Activated CD8-positive, alpha-beta T cell treated with anti-CD3 and anti-CD28 coated beads for 36 hours (primary cell): Measurements from ENCODE around the gene DHX57. TPM values are rescaled to one million over a fixed set of nuclear protein-coding genes. Genes with fewer than 3 reads are reported as not detected.

Experiments
- ATAC-seq: fragments of 200-7000 bp; cut with Tn5 transposase; one replicate; pipeline ENCODE4 v1.10.0; 2021; ENCODE audit warnings: mild to moderate bottlenecking, moderate library complexity
- CTCF ChIA-PET: fragments of 350-600 bp; sonication (Branson Sonifier 250); formaldehyde crosslinking; loops from one replicate; lab custom pipeline; 2021; ENCODE audit warnings: antibody characterized with exemption; lab: Charles Lee
- POLR2A ChIA-PET: fragments of 350-600 bp; sonication (Branson Sonifier 250); formaldehyde crosslinking; loops from one replicate; lab custom pipeline; 2021; ENCODE audit warnings: antibody characterized with exemption; lab: Charles Lee
- DNase-seq: peaks from one replicate; pipeline ENCODE4 v3.0.0-alpha.2; 2020
- H3K27ac Mint-ChIP-seq: one replicate; pipeline ENCODE4 v1.8.0; 2021; ENCODE audit warnings: mild to moderate bottlenecking, mixed read lengths
- H3K27me3 Mint-ChIP-seq: one replicate; pipeline ENCODE4 v1.8.0; 2021; ENCODE audit warnings: mixed read lengths
- H3K36me3 Mint-ChIP-seq: one replicate; pipeline ENCODE4 v1.8.0; 2021; ENCODE audit warnings: low read depth, mixed read lengths
- H3K4me1 Mint-ChIP-seq: one replicate; pipeline ENCODE4 v1.8.0; 2021; ENCODE audit warnings: low read depth, mixed read lengths
- H3K4me3 Mint-ChIP-seq: one replicate; pipeline ENCODE4 v1.8.0; 2021; ENCODE audit warnings: mild to moderate bottlenecking, moderate library complexity, mixed read lengths
- H3K9me3 Mint-ChIP-seq: one replicate; pipeline ENCODE4 v1.8.0; 2021; ENCODE audit warnings: mixed read lengths
- intact Hi-C: fragments of 100-400 bp; cut with micrococcal nuclease; formaldehyde crosslinking; loops from one replicate; pipeline ENCODE4 v1.10.0; 2022
- total RNA-seq, 2 experiments: library from RNA; stranded (reverse); gene quantifications; one replicate each; pipeline ENCODE4 v1.2.3, GENCODE V29; 2021
- TF ChIP-seq, protein P1 (sequence below): fragments of 200-600 bp; IDR thresholded peaks from one replicate; pipeline ENCODE4 v1.8.0; 2022; ENCODE audit warnings: antibody characterized with exemption, mild to moderate bottlenecking

Gene DHX57
- total RNA-seq, 2 experiments from 2014 or later = 12.9 to 15.2 TPM

DNA sequence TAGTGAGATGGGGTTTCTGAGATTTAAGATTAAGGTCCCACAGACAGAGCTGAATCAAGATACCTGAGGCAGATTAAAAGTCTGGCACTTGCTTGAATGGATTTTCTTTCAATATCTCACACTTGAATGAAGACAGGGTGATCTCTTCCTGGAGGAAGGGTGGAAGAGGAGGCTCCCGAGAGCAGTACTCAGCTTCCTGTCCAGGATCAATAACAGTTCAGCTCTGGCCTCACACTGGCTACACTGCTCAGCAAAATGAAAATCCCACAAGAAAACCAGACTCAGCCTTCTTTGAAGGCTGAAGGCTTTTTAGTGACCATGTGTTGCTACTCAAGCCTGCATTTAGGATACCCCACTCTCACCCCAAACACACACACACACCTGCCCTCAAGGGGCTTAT lies 25.0 kb upstream of the DHX57 start:
- Mint-ChIP-seq H3K27ac (no peak overlapping the region), H3K4me1 (no peaks in the 10 kb centered on the region), H3K9me3 (no peaks in the 10 kb centered on the region), H3K27me3 (no peaks in the 10 kb centered on the region), H3K4me3 (no peak overlapping the region), H3K36me3 (no peaks in the 10 kb centered on the region)
- intact Hi-C loops = no loop called here
- TF ChIP-seq, protein P1, sequence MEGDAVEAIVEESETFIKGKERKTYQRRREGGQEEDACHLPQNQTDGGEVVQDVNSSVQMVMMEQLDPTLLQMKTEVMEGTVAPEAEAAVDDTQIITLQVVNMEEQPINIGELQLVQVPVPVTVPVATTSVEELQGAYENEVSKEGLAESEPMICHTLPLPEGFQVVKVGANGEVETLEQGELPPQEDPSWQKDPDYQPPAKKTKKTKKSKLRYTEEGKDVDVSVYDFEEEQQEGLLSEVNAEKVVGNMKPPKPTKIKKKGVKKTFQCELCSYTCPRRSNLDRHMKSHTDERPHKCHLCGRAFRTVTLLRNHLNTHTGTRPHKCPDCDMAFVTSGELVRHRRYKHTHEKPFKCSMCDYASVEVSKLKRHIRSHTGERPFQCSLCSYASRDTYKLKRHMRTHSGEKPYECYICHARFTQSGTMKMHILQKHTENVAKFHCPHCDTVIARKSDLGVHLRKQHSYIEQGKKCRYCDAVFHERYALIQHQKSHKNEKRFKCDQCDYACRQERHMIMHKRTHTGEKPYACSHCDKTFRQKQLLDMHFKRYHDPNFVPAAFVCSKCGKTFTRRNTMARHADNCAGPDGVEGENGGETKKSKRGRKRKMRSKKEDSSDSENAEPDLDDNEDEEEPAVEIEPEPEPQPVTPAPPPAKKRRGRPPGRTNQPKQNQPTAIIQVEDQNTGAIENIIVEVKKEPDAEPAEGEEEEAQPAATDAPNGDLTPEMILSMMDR = no peak
- DNase-seq (no peak), ATAC-seq (no peak)
- CTCF ChIA-PET = interaction anchor here (0.9 to 2.8 kb wide), 2 partner anchors 26 to 46 kb away, joined by 3 to 10 read pairs; no protein-coding TSS in a partner anchor
- POLR2A ChIA-PET = no interaction called here

- TF ChIP-seq, protein P1 = no peak
- intact Hi-C loops = no loop called here
- Mint-ChIP-seq H3K36me3 (no peaks in the 10 kb centered on the region), H3K4me3 (no peak overlapping the region), H3K9me3 (no peaks in the 10 kb centered on the region), H3K27me3 (no peaks in the 10 kb centered on the region), H3K27ac (no peak overlapping the region), H3K4me1 (no peaks in the 10 kb centered on the region)
- DNase-seq = no peak
- no peak for ATAC-seq
- ChIA-PET POLR2A (no interaction called here), CTCF (no interaction called here)
Measured at GRCh38 chr2:38898256-38898655, 22.5 kb upstream of the DHX57 start.

- ChIA-PET CTCF (no interaction called here), POLR2A (no interaction called here)
- intact Hi-C loops = no loop called here
- H3K4me3 Mint-ChIP-seq = no peak overlapping the region
- ATAC-seq (peak; percentile 60), DNase-seq (no peak)
- no peaks in the 10 kb centered on the region for H3K9me3 Mint-ChIP-seq
- TF ChIP-seq, protein P1 = no peak
- H3K4me1 Mint-ChIP-seq = peaks cover 2% of the 10 kb centered on the region
- H3K27ac Mint-ChIP-seq = no peak overlapping the region
- no peaks in the 10 kb centered on the region for H3K36me3 Mint-ChIP-seq
- H3K27me3 Mint-ChIP-seq = no peaks in the 10 kb centered on the region
Measured at GRCh38 chr2:38892819-38893218, 17.1 kb upstream of the DHX57 start.

DNA sequence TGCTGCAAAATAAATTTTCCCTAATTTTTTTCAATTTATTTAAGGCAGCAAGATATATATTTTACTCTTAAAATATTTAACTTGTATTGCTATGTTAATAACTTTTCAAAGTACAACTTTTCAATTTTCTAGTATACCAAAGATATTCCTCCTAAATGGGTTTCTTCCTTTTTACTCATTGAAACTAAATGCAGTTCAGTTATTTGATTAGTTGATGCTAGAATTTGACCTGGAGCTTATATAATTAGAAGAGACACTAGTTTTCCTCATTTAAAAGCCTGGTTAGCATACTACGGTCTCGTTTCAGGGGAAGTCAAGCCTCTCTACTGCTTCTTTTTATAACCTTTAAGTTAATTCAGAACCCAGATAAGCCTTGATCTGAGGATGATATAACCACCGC lies 13.8 kb upstream of the DHX57 start, which contains the start of gene ARHGEF33:
Gene ARHGEF33 (plus strand): TSS at position 301 of the 400 bp plus-strand sequence. CDS start 29,573 bp downstream, outside the sequence.
- intact Hi-C loops = no loop called here
- ChIA-PET POLR2A (no interaction called here), CTCF (interaction anchor here (1.1 kb wide), 1 partner anchor 58 kb away, joined by 3 read pairs; no protein-coding TSS in a partner anchor)
- Mint-ChIP-seq H3K9me3 (no peaks in the 10 kb centered on the region), H3K36me3 (no peaks in the 10 kb centered on the region), H3K27me3 (no peaks in the 10 kb centered on the region), H3K4me1 (peaks cover 2% of the 10 kb centered on the region), H3K4me3 (no peak within 1 kb of the TSS), H3K27ac (no peak within 1 kb of the TSS)
- ATAC-seq (no peak), DNase-seq (no peak)
- TF ChIP-seq, protein P1 = no peak

DNA sequence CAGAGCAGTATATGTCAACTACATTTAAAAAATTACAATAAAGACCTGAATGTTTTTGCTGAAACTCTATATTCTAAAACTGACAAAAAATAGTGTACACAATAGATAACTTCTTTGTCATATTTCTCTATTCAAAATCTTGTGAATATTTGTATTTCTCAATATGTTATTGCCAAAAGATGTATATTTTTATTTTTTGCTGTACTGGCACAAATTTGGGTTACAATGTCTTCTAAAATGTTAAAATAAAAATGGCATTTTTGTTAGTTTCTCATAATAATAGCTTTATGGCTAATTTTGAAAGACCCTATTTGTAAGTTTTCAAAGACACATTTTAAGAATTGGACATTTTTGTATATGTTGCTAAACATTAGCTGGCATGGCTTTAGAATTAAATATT lies 13.3 kb upstream of the DHX57 start:
- Mint-ChIP-seq H3K27me3 (no peaks in the 10 kb centered on the region), H3K4me3 (no peak overlapping the region), H3K4me1 (peaks cover 2% of the 10 kb centered on the region), H3K27ac (no peak overlapping the region), H3K36me3 (no peaks in the 10 kb centered on the region), H3K9me3 (no peaks in the 10 kb centered on the region)
- DNase-seq (no peak), ATAC-seq (no peak)
- ChIA-PET CTCF (interaction anchor here (1.1 kb wide), 1 partner anchor 59 kb away, joined by 3 read pairs; no protein-coding TSS in a partner anchor), POLR2A (no interaction called here)
- TF ChIP-seq, protein P1 = no peak
- intact Hi-C loops = no loop called here
